Activated CD4-positive, CD25-positive, alpha-beta regulatory T cell (primary cell): Measurements from ENCODE around the gene MCF2L2.

Source experiments
- DNase-seq, 4 experiments: peaks; one replicate each; lab custom pipeline; 2025; lab: John Stamatoyannopoulos, UW

Gene MCF2L2

DNA sequence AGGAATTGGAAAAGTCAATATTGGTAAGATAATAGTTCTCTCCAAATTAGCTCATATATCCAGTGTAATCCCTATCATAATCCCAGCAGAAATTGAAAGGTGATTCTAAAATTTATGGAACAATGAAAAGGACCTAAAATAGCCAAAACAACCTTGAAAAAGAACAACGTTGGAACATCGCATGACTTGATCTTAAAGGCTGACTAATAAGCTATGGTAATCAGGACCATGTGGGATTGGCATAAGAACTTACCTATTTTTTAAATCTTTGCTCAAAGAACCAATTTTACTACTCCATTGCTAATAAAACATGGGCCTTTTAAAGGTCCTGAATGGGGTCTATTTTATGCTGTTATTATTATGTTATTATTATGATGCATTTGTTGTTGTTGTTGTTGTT lies 134.5 kb downstream of the MCF2L2 start:
- no peak for DNase-seq

GRCh38 chr3:183291497-183292031 lies 136.9 kb downstream of the MCF2L2 start:
- DNase-seq, result no peak

GRCh38 chr3:183290216-183290615 lies 138.2 kb downstream of the MCF2L2 start:
- DNase-seq, result no peak

- DNase-seq, result no peak
These were observed 140.3 kb downstream of the MCF2L2 start for GRCh38 chr3:183288117-183288516.

DNA sequence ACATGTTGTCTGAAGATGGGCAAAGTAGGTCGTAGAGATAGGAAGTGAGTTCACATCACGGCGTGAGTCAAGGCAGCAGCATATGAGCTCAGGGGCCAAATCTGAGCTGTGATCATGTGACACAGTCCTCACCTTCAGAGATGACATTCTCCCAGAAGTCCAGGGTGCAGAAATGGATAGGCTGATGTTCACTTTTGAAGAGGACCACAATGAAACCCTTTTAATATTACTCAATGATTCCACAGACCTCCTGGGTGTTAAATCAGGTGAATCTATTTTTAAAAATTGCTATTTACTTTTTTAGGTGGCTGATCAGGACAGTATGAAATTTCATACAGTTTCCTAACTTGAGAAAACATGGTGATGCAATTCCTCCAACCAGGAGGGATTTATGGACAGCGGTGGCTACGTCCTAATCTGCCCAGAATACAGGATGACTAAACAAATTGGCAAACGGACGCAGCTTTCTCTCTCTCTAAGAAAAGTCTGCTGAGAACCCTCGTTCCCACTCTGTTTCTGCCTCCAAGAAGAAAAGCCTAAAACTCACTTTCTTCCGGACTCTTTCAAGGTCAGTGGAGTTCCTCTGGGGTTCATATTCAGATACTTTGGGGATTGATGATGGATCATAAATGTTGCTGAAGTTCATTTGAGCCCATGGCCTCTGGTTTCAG lies 141.0 kb downstream of the MCF2L2 start:
- no peak for DNase-seq

- DNase-seq, result peak; percentile 68 to 82 (median 76)
These were observed 142.5 kb downstream of the MCF2L2 start for GRCh38 chr3:183285828-183286457.

DNA sequence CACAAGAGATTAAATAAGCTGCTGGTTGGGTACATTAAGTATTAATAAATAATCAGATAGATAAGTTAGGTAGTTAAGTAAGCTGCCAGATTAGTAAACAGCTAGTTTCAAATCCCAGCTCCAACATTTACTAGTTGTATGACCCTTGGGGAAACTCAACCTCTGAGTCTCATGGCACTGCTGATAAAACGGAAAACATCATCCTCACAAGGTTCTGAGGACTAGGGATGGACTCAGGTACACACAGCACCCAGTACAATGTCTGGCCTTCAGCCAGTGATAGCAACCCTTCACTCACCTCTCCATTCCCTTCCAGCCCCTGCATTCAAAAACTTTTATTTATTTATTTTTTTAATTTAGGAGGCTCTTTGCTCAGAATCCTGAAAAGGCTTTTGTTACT lies 143.1 kb downstream of the MCF2L2 start:
- no peak for DNase-seq

DNA sequence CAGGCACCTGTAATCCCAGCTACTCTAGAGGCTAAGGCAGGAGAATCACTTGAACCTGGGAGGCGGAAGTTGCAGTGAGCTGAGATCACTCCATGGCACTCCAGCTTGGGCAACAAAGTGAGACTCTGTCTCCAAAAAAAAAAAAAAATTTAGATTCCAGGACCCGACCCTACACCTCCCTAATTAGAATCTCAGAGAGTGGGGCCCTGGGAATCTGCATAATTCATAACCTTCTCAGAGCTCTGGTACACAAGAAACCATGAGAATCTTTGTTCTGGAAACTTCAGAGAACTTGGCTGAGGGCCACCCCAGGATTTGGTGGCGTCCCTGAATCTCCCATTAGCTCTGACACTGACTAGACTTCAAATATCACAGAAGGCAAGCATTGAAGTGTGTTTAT lies 143.8 kb downstream of the MCF2L2 start:
- no peak for DNase-seq

- DNase-seq, result no peak
These were observed 144.5 kb downstream of the MCF2L2 start for GRCh38 chr3:183283886-183284285.

- DNase-seq, result no peak
These were observed 147.2 kb downstream of the MCF2L2 start for GRCh38 chr3:183281126-183281797.

DNA sequence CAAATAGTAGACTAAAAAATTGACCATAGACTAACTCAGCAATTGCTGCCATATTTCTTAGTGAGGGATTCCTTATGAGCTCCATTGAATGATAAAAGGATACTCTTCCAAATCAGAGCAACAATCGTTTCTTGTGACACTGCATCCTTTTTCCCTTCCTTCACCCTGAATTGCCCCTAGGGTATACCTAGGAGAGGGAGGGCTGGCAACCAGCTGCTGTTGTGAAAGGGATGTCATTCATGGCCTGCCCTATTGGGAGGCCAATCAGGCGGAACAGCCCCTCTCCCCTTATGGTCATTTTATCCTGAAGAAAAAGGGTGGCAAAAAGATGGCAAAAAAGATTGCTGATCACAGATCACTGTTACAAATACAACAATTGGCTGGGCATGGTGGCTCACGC lies 149.0 kb downstream of the MCF2L2 start:
- no peak for DNase-seq

DNA sequence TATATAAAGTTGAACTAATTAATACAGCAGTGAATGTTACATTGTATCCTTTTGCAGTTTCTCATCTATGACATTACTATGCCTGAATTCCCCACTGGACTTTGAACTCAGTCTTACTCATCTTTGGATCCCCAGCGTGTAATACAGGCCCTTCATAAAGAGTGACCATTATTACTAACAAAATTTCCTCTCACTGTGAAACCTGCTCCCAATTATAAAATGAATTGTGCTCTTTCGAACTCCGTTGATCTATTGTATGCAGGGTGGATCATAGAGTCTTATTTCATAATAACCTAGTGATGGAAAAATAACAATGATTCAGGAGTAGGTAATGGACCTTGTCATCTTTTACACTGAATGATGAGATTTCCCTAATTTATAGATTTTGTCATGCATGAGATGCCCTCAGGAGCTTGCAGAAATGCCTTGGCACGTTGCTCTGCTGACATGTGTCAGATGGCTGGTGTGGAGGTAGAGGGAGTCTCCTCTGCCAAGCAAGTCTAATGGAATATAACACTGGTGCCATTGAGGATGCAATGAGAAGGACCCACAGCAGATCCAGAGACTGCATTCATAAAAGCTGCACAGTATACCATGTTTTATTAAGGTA lies 149.8 kb downstream of the MCF2L2 start:
- DNase-seq, result no peak

DNA sequence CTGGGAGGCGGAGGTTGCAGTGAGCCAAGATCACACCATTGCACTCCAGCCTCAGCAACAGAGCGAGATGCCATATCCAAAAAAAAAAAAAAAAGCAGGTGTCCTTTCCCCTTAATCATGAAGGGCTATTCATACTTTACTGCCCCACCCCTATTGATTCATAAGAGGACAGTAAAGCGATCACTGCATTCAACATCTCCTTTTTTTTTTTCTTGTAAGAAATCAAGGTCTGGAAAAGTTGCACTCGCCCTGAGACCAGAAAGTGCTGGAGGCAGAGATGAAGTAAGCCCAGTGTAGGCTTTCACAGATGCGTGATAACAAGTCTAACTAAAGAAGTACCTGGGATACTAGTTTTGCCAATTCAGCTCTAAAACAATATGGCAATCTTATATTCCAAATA lies 151.2 kb downstream of the MCF2L2 start:
- DNase-seq, result no peak

DNA sequence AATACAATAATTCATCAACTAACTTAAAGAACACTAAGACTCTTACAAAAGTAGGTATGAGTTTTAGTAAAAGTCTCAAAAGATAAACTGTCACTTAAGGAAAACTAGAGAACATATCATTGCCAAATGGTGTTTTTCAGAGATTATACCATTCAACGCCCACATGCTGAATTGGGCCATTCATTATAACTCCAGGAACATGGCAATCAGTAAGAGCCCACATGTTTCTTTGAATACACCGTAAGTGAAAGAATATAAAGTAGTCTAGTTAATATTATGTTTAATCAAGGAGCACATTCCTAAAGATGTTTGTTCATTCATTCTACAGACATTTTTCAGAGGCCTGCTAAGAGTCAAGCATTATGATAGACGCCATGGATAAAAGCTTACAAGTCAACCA lies 152.5 kb downstream of the MCF2L2 start:
- no peak for DNase-seq

DNA sequence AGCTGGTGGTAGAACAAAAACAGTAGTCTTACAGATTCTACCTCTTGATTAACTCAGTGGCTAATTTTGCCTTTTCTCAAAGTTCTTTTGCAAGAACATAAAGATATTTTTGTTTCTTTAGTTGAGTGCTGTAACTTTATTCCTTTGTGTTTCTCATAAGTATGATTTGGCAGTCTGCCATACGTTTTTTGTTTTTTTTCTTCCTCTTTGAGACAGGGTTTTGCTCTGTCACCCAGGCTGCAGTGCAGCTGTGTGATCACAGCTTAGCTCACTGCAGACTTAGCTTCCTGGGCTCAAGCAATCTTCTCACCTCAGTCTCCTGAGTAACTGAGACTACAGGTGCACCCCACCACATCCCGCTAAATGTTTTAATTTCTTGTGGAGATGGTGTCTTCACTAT lies 153.0 kb downstream of the MCF2L2 start:
- no peak for DNase-seq

- no peak for DNase-seq
These were observed 153.8 kb downstream of the MCF2L2 start for GRCh38 chr3:183274609-183275008.

DNA sequence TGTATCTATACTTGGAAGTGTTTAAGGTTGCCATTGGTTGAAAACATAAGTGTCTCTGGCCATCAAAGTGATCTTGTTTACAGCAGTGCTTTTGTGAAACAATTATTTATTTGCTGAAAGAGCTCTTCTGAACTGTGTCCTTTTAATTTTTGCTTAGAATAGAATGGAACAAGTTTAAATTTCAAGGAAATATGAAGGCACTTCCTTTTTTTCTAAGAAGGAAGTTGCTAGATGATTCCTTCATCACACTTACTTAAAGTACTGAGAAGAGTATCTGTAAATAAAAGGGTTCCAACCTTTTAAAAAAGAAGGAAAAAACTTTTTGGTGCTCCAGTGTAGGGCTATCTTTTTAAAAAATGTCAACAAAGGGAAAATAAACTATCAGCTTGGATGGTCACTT lies 155.6 kb downstream of the MCF2L2 start:
- no peak for DNase-seq

DNA sequence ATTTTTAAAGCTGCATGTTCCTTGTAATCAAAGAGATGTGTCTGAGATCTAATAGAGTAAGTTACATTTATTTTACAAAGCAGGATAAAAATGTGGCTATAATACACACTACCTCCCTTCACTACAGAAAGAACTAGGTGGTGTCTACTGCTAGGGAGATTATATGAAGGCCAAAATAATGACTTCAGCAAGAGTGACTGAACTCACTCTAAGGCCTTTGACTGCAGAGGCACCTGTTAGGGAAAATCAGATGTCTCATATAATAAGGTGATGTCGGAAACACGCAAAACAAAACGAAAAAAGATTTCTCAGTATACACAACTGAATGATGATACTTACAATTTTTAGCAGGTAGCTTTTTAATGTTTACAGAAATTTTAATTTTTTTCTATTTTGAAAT lies 156.3 kb downstream of the MCF2L2 start:
- no peak for DNase-seq

DNA sequence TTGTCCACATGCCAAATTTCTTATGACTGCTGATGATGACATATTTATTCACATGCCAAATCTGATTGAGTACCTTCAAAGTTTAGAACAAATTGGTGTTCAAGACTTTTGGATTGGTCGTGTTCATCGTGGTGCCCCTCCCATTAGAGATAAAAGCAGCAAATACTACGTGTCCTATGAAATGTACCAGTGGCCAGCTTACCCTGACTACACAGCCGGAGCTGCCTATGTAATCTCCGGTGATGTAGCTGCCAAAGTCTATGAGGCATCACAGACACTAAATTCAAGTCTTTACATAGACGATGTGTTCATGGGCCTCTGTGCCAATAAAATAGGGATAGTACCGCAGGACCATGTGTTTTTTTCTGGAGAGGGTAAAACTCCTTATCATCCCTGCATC lies 158.1 kb downstream of the MCF2L2 start:
- no peak for DNase-seq

DNA sequence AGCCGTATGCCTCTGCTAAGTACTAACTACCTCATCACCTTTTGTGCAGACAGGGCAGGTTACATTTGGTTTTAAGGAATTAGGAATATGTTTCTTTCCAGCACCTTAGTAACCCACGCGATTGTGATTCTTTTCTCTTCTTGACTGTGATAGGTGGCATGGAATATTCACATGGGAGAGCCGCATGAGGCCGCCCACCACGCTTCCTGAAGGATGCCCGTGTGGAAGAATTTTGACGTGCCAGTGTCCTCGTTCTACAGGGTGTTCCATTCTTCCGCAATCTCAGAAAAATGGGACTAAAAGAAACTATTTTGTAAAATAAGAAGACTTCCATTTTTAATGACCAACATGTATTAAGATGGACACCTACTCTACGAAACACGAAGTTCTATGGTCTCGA lies 159.1 kb downstream of the MCF2L2 start:
- DNase-seq, result no peak

DNA sequence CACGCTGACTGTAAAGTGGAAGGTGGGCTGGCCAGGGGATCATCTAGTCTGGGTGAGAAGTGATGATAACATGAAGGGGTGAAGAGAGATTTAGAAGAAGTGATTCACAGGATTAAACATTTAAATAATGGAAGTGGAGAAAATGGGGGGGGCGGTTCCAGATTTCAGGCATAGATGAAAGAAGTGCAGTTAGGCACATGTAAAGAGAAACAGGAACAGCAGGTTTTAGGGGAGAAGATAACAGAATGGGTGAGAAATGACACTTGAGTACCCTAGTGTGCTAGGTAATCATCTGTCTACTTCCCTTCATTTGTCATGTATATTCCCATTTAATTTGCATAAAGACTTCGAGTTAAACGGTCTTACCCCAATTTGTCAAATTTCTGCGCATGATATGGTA lies 160.1 kb downstream of the MCF2L2 start:
- no peak for DNase-seq

DNA sequence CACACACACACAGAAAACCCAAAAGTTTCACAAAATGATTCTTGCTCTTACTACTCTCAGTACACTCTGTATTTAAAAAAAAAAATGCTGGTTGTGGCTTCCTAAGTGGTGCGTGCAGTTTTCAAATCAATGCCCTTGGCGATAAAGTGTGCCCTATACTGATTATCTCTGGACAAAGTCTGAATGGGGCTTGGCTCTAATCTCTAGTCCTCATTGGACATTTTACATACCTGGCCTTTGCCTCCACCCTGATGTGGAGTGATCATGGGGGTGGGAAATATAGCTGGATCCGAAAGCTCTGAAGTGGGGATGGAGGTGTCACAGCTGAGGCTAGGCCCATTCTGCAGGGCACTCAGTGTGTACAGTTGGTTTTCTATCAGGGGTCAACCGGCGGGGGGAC lies 161.3 kb downstream of the MCF2L2 start:
- DNase-seq, result no peak

- no peak for DNase-seq
These were observed 162.0 kb downstream of the MCF2L2 start for GRCh38 chr3:183266454-183266853.
